ENCODE results near the gene MGMT. TPM values are rescaled to one million over a fixed set of nuclear protein-coding genes. Genes with fewer than 3 reads are reported as not detected.

MGMT gene
- total RNA-seq, 3 donors from 2014 or later: 34.1 to 57.8 (median 46.7) TPM

- Histone ChIP-seq H3K4me1 (no peaks in the 10 kb centered on the region), H3K27ac (no peak overlapping the region), H3K36me3 (no peaks in the 10 kb centered on the region), H3K9me3 (no peaks in the 10 kb centered on the region), H3K27me3 (no peaks in the 10 kb centered on the region), H3K4me3 (no peak overlapping the region)
- intact Hi-C loops (cut with DNase I; ENCODE audit: low total_unique reads): no loop called here
- TF ChIP-seq, protein P1, sequence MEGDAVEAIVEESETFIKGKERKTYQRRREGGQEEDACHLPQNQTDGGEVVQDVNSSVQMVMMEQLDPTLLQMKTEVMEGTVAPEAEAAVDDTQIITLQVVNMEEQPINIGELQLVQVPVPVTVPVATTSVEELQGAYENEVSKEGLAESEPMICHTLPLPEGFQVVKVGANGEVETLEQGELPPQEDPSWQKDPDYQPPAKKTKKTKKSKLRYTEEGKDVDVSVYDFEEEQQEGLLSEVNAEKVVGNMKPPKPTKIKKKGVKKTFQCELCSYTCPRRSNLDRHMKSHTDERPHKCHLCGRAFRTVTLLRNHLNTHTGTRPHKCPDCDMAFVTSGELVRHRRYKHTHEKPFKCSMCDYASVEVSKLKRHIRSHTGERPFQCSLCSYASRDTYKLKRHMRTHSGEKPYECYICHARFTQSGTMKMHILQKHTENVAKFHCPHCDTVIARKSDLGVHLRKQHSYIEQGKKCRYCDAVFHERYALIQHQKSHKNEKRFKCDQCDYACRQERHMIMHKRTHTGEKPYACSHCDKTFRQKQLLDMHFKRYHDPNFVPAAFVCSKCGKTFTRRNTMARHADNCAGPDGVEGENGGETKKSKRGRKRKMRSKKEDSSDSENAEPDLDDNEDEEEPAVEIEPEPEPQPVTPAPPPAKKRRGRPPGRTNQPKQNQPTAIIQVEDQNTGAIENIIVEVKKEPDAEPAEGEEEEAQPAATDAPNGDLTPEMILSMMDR (IDR thresholded peaks at IDR 0.05): no peak
- TF ChIP-seq POLR2AphosphoS5 (IDR thresholded peaks at IDR 0.05) (no peak), POLR2A (IDR thresholded peaks at IDR 0.05) (no peak)
- DNase-seq (ENCODE audit: low spot score in 2 of 2): no peak
Observed at GRCh38 chr10:129446183-129446581, 20.9 kb upstream of the MGMT start.

- no peak for DNase-seq (ENCODE audit: low spot score in 2 of 2)
- intact Hi-C loops (cut with DNase I; ENCODE audit: low total_unique reads): no loop called here
Observed at GRCh38 chr10:129447486-129447885, 19.6 kb upstream of the MGMT start.

DNA sequence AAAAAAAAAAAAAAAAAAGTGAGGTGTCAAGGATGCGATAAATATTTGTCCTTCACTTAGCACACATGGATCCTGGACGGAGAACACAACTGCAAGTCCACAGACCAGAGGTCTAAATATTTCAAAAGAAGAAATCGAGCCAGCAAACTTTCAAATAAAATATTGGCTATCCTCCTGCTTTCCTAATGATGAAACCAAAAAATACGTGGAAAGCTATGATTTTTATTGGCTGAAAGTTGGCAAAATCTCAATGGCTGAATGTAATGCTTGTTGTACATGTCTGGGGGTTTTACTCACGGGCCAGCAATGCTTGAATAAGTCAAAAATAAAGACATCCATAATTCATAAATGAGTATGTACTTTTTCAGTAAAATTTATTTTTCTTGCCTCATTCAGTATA is 19.0 kb upstream of the MGMT start:
- DNase-seq (ENCODE audit: low spot score in 2 of 2): no peak
- Histone ChIP-seq H3K4me3 (no peak overlapping the region), H3K27ac (no peak overlapping the region), H3K36me3 (no peaks in the 10 kb centered on the region), H3K4me1 (no peaks in the 10 kb centered on the region), H3K27me3 (no peaks in the 10 kb centered on the region), H3K9me3 (no peaks in the 10 kb centered on the region)
- intact Hi-C loops (cut with DNase I; ENCODE audit: low total_unique reads): no loop called here
- TF ChIP-seq, protein P1 (IDR thresholded peaks at IDR 0.05): no peak
- TF ChIP-seq POLR2A (IDR thresholded peaks at IDR 0.05) (no peak), POLR2AphosphoS5 (IDR thresholded peaks at IDR 0.05) (no peak)

More at GRCh38 chr10:129447486-129447885, 19.6 kb upstream of the MGMT start:
- TF ChIP-seq, protein P1 (IDR thresholded peaks at IDR 0.05): no peak
- no peak for TF ChIP-seq POLR2A (IDR thresholded peaks at IDR 0.05)
- TF ChIP-seq POLR2AphosphoS5 (IDR thresholded peaks at IDR 0.05): no peak
- H3K9me3 ChIP-seq: no peaks in the 10 kb centered on the region
- H3K4me1 ChIP-seq: no peaks in the 10 kb centered on the region
- H3K27me3 ChIP-seq: no peaks in the 10 kb centered on the region
- H3K27ac ChIP-seq: no peak overlapping the region
- no peak overlapping the region for H3K4me3 ChIP-seq
- H3K36me3 ChIP-seq: no peaks in the 10 kb centered on the region

DNA sequence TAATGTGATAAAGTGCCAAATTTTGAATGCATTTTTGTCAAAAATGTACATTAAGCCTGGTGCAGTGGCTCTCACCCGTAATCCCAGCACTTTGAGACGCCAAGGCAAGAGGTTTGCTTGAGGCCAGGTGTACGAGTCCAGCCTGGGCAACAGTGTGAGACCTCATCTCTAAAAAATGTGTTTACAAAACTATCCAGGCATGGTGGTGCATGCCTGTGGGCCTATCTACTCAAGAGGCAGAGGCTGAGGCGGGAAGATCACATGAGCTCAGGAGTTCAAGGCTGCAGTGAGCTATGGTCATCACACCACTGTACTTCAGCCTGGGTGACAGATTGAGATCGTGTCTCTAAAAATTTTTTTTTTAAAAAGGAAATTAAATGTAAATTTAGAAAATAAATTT is 18.5 kb upstream of the MGMT start:
- DNase-seq (ENCODE audit: low spot score in 2 of 2): no peak
- Histone ChIP-seq H3K36me3 (no peaks in the 10 kb centered on the region), H3K4me3 (no peak overlapping the region), H3K27me3 (no peaks in the 10 kb centered on the region), H3K4me1 (no peaks in the 10 kb centered on the region), H3K27ac (no peak overlapping the region), H3K9me3 (no peaks in the 10 kb centered on the region)
- intact Hi-C loops (cut with DNase I; ENCODE audit: low total_unique reads): no loop called here
- TF ChIP-seq, protein P1 (IDR thresholded peaks at IDR 0.05): no peak
- TF ChIP-seq POLR2A (IDR thresholded peaks at IDR 0.05): no peak

DNA sequence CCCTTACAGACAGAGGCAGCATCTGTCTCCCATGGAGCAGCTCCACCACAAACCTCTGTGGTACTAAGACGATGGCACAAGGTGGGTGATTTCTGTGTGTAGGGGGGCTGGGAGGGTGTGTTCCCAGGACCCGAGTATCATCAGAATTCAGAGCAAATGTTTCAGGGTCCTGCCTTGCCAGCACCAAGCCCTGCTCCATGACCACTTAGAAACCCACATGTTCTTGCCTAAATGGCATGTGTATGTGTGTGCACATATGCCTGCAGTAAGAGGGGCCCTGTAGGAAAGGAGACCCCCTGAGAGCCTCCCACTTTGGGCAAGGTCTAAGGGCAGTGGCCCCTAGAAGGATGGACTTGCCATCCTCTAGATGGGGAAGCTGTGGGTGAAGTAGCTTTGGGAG is 17.1 kb upstream of the MGMT start:
- H3K9me3 ChIP-seq: no peaks in the 10 kb centered on the region
- TF ChIP-seq POLR2A (IDR thresholded peaks at IDR 0.05): no peak
- no peak for TF ChIP-seq POLR2AphosphoS5 (IDR thresholded peaks at IDR 0.05)
- TF ChIP-seq, protein P1 (IDR thresholded peaks at IDR 0.05): no peak
- intact Hi-C loops (cut with DNase I; ENCODE audit: low total_unique reads): no loop called here
- no peaks in the 10 kb centered on the region for H3K36me3 ChIP-seq
- no peaks in the 10 kb centered on the region for H3K4me1 ChIP-seq
- no peak for DNase-seq (ENCODE audit: low spot score in 2 of 2)
- H3K27me3 ChIP-seq: no peaks in the 10 kb centered on the region
- no peak overlapping the region for H3K27ac ChIP-seq
- no peak overlapping the region for H3K4me3 ChIP-seq
